HEK293T (cell line): ENCODE results near the gene ACSM4.

Experiments used
- CTCF ChIA-PET: fragments of 350-600 bp; formaldehyde crosslinking; extraction: SDS; loops from one replicate; lab custom pipeline; 2021; ENCODE audit warnings: antibody characterized with exemption, inconsistent platforms; lab: Yijun Ruan, JAX
- POLR2A ChIA-PET: fragments of 350-600 bp; formaldehyde crosslinking; extraction: SDS; loops from one replicate; lab custom pipeline; 2020; ENCODE audit warnings: antibody characterized with exemption, inconsistent platforms; lab: Yijun Ruan, JAX
- DNase-seq: peaks from one replicate; pipeline ENCODE4 v3.0.0; 2012; ENCODE audit warnings: mixed read lengths; ENCODE audit errors: extremely low spot score
- ARNT ChIP-seq: fragments of 450-650 bp; IDR thresholded peaks from 2 replicates; pipeline ENCODE4 v1.6.1; 2017; ENCODE audit warnings: mild to moderate bottlenecking
- BHLHE40 ChIP-seq: fragments of 450-650 bp; IDR thresholded peaks from 2 replicates; pipeline ENCODE4 v1.6.1; 2016; ENCODE audit warnings: mild to moderate bottlenecking, moderate library complexity, borderline replicate concordance
- CTBP1 ChIP-seq: fragments of 450-650 bp; IDR thresholded peaks from 2 replicates; pipeline ENCODE4 v1.6.1; 2016; ENCODE audit warnings: borderline replicate concordance
- ELF4 ChIP-seq: fragments of 450-650 bp; IDR thresholded peaks from 2 replicates; pipeline ENCODE4 v1.6.1; 2017; ENCODE audit warnings: antibody characterized with exemption
- FOXA1 ChIP-seq: fragments of 450-650 bp; IDR thresholded peaks from 2 replicates; pipeline ENCODE4 v1.6.1; 2016; ENCODE audit warnings: mild to moderate bottlenecking
- FOXK2 ChIP-seq: fragments of 450-650 bp; IDR thresholded peaks from 2 replicates; pipeline ENCODE4 v1.6.1; 2016; ENCODE audit warnings: mild to moderate bottlenecking
- FOXM1 ChIP-seq: fragments of 450-650 bp; IDR thresholded peaks from 2 replicates; pipeline ENCODE4 v1.6.1; 2017; ENCODE audit warnings: mild to moderate bottlenecking, borderline replicate concordance
- HDGF ChIP-seq: fragments of 450-650 bp; IDR thresholded peaks from 2 replicates; pipeline ENCODE4 v1.6.1; 2017; ENCODE audit warnings: antibody characterized with exemption, borderline replicate concordance
- L3MBTL2 ChIP-seq: fragments of 450-650 bp; conservative IDR thresholded peaks from 2 replicates; pipeline ENCODE4 v1.6.1; 2016; ENCODE audit warnings: mild to moderate bottlenecking
- LEF1 ChIP-seq: fragments of 450-650 bp; IDR thresholded peaks from 2 replicates; pipeline ENCODE4 v1.6.1; 2017; ENCODE audit warnings: mild to moderate bottlenecking, borderline replicate concordance
- NFRKB ChIP-seq: fragments of 450-650 bp; IDR thresholded peaks from 2 replicates; pipeline ENCODE4 v1.6.1; 2016; ENCODE audit warnings: mild to moderate bottlenecking, moderate library complexity
- PKNOX1 ChIP-seq: fragments of 450-650 bp; IDR thresholded peaks from 2 replicates; pipeline ENCODE4 v1.6.1; 2016
- SP1 ChIP-seq: fragments of 450-650 bp; IDR thresholded peaks from 2 replicates; pipeline ENCODE4 v1.6.1; 2017
- SUZ12 ChIP-seq: fragments of 450-650 bp; IDR thresholded peaks from 2 replicates; pipeline ENCODE4 v1.6.1; 2016; ENCODE audit warnings: mild to moderate bottlenecking
- TARDBP ChIP-seq: fragments of 450-650 bp; IDR thresholded peaks from 2 replicates; pipeline ENCODE4 v1.6.1; 2016
- ZNF384 ChIP-seq: fragments of 450-650 bp; IDR thresholded peaks from 2 replicates; pipeline ENCODE4 v1.6.1; 2016

Gene ACSM4

GRCh38 chr12:7349418-7349817 is 45.5 kb downstream of the ACSM4 start:
- ChIA-PET POLR2A (no interaction called here), CTCF (no interaction called here)
- no peak for DNase-seq
- TF ChIP-seq PKNOX1 (no peak), SUZ12 (no peak), NFRKB (no peak), SP1 (no peak), ARNT (no peak), CTBP1 (no peak), FOXM1 (no peak), ZNF384 (no peak), ELF4 (no peak), TARDBP (no peak), FOXA1 (no peak), HDGF (no peak), BHLHE40 (no peak)

DNA sequence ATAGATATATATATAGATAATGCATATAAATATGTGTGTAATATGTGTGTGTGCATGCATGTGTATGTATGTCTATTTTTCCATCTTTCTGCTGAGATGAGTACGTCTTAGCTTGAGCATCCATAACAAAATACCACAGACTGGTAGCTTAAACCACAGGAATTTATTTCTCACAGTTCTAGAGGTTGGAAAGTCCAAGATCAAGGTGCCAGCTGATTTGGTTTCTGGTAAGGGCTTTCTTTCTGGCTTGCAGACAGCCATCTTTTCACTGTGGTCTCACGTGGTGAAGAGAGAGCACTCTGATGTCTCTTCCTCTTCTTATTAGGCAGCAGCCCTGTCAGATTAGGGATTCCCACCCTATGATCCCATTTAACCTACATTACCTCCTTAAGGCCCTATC is 47.3 kb downstream of the ACSM4 start:
- no peak for DNase-seq
- POLR2A ChIA-PET, result no interaction called here
- CTCF ChIA-PET, result no interaction called here
- TF ChIP-seq L3MBTL2 (no peak), HDGF (no peak), FOXK2 (no peak), LEF1 (no peak), ZNF384 (no peak), BHLHE40 (no peak), SP1 (no peak), SUZ12 (no peak), ELF4 (no peak), NFRKB (no peak), FOXM1 (no peak)

GRCh38 chr12:7352661-7353060 is 48.8 kb downstream of the ACSM4 start:
- ChIA-PET CTCF (interaction anchor here (0.7 kb wide), 1 partner anchor 1138 kb away, joined by 3 read pairs; no protein-coding TSS in a partner anchor), POLR2A (no interaction called here)
- no peak for TF ChIP-seq CTBP1
- no peak for TF ChIP-seq SP1
- TF ChIP-seq FOXA1, result no peak
- TF ChIP-seq SUZ12, result no peak
- DNase-seq, result no peak

- TF ChIP-seq ARNT (no peak), LEF1 (no peak), BHLHE40 (no peak), ZNF384 (no peak), FOXK2 (no peak), SUZ12 (no peak), ELF4 (no peak), L3MBTL2 (no peak), HDGF (no peak), FOXM1 (no peak)
- POLR2A ChIA-PET, result no interaction called here
- no peak for DNase-seq
- CTCF ChIA-PET, result no interaction called here
Measured at GRCh38 chr12:7354529-7354928, 50.7 kb downstream of the ACSM4 start.

GRCh38 chr12:7361265-7361664 is 57.4 kb downstream of the ACSM4 start:
- no peak for DNase-seq
- ChIA-PET CTCF (no interaction called here), POLR2A (no interaction called here)
- TF ChIP-seq BHLHE40 (no peak), FOXK2 (no peak), CTBP1 (no peak), FOXM1 (no peak), SP1 (no peak), TARDBP (no peak), ELF4 (no peak), HDGF (no peak), FOXA1 (no peak), ARNT (no peak), ZNF384 (no peak), PKNOX1 (no peak), NFRKB (no peak), SUZ12 (no peak), L3MBTL2 (no peak), LEF1 (no peak)

GRCh38 chr12:7362734-7363133 is 58.9 kb downstream of the ACSM4 start:
- no peak for DNase-seq
- ChIA-PET POLR2A (no interaction called here), CTCF (no interaction called here)
- TF ChIP-seq ARNT (no peak), FOXA1 (no peak), SUZ12 (no peak), LEF1 (no peak), L3MBTL2 (no peak), BHLHE40 (no peak), FOXK2 (no peak), FOXM1 (no peak), CTBP1 (no peak)

DNA sequence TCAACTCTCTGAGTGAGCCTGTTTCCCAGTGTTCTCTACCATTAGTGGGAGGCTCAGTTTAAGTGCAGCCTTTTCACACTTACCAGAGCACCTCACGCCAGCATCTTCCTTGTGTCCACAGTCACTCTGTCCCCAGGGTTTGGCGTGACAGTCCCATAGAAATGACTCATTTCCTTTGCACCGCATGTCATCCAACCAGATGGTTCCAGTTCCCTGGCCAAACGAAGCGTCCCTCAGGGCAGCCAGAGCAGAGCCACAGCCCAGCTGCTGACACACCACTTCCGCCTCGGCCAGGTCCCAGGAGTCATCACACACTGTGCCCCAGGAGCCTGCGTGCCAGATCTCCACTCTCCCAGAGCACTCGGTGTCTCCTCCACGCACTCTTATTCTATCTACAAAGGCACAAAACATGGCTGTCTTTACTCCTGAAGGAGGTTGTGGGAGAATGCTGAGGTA is 65.4 kb downstream of the ACSM4 start:
- ChIA-PET CTCF (no interaction called here), POLR2A (no interaction called here)
- TF ChIP-seq PKNOX1 (no peak), ARNT (no peak), L3MBTL2 (no peak), CTBP1 (no peak), TARDBP (no peak), HDGF (no peak), SUZ12 (no peak), SP1 (no peak), FOXA1 (no peak), BHLHE40 (no peak), NFRKB (no peak), LEF1 (no peak), ZNF384 (no peak), FOXK2 (no peak), FOXM1 (no peak), ELF4 (no peak)
- no peak for DNase-seq
